Psoas muscle (tissue), 8 donors: Measurements from ENCODE around the gene FOXP1. TPM values are rescaled to one million over a fixed set of nuclear protein-coding genes. Genes with fewer than 3 reads are reported as not detected.

ENCODE experiments used
- ATAC-seq, 4 donors: fragments of 200-7000 bp; cut with Tn5 transposase; one replicate each; pipeline ENCODE4 v1.9.1; 2020; ENCODE audit warnings: moderate library complexity in 3 of 4, mild to moderate bottlenecking in 2 of 4
- DNase-seq, 2 donors: peaks; one replicate each; pipeline ENCODE4 v3.0.0-alpha.2; 2020
- H3K27ac ChIP-seq: fragments of 200-600 bp; one replicate; pipeline ENCODE4 v1.8.0; 2022
- H3K27me3 ChIP-seq, 3 donors: fragments of 200-600 bp in 1 of 3; one replicate each; pipeline versions ENCODE4 v1.6.1 to v1.8.0; 2013 to 2022; ENCODE audit warnings: low read length in 2 of 3, mild to moderate bottlenecking in 2 of 3, moderate library complexity in 1 of 3; ENCODE audit not compliant: insufficient read depth in 3 of 3
- H3K36me3 ChIP-seq, 2 donors: fragments of 200-600 bp in 1 of 2; one replicate each; pipeline versions ENCODE4 v1.6.1 to v1.8.0; 2013 to 2022; ENCODE audit warnings: low read depth in 1 of 2, mild to moderate bottlenecking in 1 of 2, moderate library complexity in 1 of 2; ENCODE audit not compliant: insufficient read depth in 1 of 2
- H3K4me1 ChIP-seq: fragments of 200-600 bp; one replicate; pipeline ENCODE4 v1.8.0; 2022
- H3K4me3 ChIP-seq: fragments of 200-600 bp; one replicate; pipeline ENCODE4 v1.8.0; 2022; ENCODE audit warnings: mild to moderate bottlenecking
- H3K9me3 ChIP-seq: fragments of 200-600 bp; one replicate; pipeline ENCODE4 v1.8.0; 2022
- WGBS, 3 donors: extraction: QIAGEN DNeasy Blood & Tissue Kit; methylation state at CpG; one replicate each; pipeline versions ENCODE4 v1.1.6 to v1.1.7; 2013; 5-methylcytosine and 5-hydroxymethylcytosine counted together
- intact Hi-C, 2 donors: fragments of 100-400 bp; cut with DNase I; formaldehyde crosslinking; loops; one replicate each; pipeline versions ENCODE4 v1.11.0 to v1.14.2; 2022
- polyA plus RNA-seq, 3 donors: library from polyadenylated mRNA; stranded (reverse); fragments of 200-250 nt; gene quantifications; one replicate each; pipeline ENCODE4 v1.2.3, GENCODE V29; 2013
- total RNA-seq, 4 donors: library from RNA; stranded (reverse); fragmentation: NEBNext Ultra II Directional in 2 of 4; extraction: Animal tissue kit (Norgen Biotek cat#: 25700) in 2 of 4; gene quantifications; one replicate each; pipeline versions ENCODE4 v1.2.1 to v1.2.4, GENCODE V29; 2021 to 2023
- TF ChIP-seq, protein P1 (sequence below): fragments of 200-600 bp; IDR thresholded peaks from one replicate; pipeline ENCODE4 v1.8.0; 2022; ENCODE audit warnings: antibody characterized with exemption
- donor health status: healthy with polysubstance abuse.
- donor health status: DM: no; HTN: no; CAD: no; lungs with moderate emphysema.
- donor health status: Bipolar disorder and iron deficiency.
- donor health status: healthy.
- donor health status: DM: yes; HTN: yes; CAD: no.
- donor health status: DM: no; HTN: no; CAD: no.
- donor health status: DM: no; HTN: no; CAD: no.
- donor health status: DM: yes; HTN: yes; CAD: no.

Gene FOXP1
- total and polyA plus RNA-seq, 7 donors, result 2.6 to 26.4 (median 15.4) TPM

DNA sequence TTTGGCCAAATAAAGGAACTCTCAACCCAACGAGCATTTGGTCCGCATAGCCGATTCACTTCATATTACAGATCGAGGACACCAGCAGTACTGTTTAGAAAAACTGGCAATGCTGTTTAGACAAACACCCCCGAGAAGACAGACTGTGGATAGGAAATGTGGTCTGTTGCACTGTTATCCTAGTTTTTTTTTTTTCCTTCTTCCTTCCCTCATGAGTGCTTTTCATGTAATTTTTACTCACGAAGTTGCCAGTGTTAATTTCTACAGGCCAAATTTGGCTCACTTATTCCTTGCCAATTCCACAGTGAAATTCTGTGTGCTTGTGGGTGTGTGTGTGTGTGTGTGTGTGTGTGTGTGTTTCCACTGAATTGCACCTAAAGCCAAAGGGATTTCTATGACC, 165.7 kb downstream of the FOXP1 start:
- Histone ChIP-seq H3K4me1 (no peaks in the 10 kb centered on the region), H3K27me3 (no peaks in the 10 kb centered on the region), H3K9me3 (no peaks in the 10 kb centered on the region), H3K36me3 (no peaks in the 10 kb centered on the region), H3K4me3 (no peak overlapping the region), H3K27ac (no peak overlapping the region)
- WGBS, 3 donors, result 56 to 70% (median 57%) methylated on average over 6 of the region's 6 CpGs
- no peak for ATAC-seq
- DNase-seq, result no peak
- TF ChIP-seq, protein P1, sequence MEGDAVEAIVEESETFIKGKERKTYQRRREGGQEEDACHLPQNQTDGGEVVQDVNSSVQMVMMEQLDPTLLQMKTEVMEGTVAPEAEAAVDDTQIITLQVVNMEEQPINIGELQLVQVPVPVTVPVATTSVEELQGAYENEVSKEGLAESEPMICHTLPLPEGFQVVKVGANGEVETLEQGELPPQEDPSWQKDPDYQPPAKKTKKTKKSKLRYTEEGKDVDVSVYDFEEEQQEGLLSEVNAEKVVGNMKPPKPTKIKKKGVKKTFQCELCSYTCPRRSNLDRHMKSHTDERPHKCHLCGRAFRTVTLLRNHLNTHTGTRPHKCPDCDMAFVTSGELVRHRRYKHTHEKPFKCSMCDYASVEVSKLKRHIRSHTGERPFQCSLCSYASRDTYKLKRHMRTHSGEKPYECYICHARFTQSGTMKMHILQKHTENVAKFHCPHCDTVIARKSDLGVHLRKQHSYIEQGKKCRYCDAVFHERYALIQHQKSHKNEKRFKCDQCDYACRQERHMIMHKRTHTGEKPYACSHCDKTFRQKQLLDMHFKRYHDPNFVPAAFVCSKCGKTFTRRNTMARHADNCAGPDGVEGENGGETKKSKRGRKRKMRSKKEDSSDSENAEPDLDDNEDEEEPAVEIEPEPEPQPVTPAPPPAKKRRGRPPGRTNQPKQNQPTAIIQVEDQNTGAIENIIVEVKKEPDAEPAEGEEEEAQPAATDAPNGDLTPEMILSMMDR, result no peak
- intact Hi-C loops, result no loop called here

DNA sequence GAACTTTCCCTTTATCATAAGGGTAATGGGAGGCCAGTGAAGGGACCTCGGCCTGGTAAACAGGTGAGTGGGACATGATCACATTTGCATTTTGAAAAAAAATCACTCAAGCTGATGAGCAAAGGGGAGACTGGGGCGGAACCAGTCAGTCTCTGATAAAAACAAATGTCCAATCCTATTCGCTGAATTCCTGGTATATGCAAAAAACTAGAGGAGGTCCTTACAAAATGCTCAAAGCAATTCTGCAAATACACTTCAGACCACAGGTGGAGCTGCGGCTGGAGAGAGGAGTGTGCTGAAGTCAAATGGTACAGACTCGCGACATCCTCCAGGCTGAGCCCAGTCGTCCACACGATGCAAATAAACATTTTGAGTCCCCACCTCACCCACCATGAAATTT, 166.7 kb downstream of the FOXP1 start:
- 90 to 92% (median 90%) methylated on average over 8 of the region's 8 CpGs for WGBS, 3 donors
- ATAC-seq (no peak), DNase-seq (no peak)
- intact Hi-C loops, result no loop called here
- H3K4me3 ChIP-seq, result no peak overlapping the region
- no peaks in the 10 kb centered on the region for H3K27me3 ChIP-seq
- TF ChIP-seq, protein P1, result no peak
- H3K27ac ChIP-seq, result no peak overlapping the region
- no peaks in the 10 kb centered on the region for H3K4me1 ChIP-seq
- H3K9me3 ChIP-seq, result no peaks in the 10 kb centered on the region
- no peaks in the 10 kb centered on the region for H3K36me3 ChIP-seq

DNA sequence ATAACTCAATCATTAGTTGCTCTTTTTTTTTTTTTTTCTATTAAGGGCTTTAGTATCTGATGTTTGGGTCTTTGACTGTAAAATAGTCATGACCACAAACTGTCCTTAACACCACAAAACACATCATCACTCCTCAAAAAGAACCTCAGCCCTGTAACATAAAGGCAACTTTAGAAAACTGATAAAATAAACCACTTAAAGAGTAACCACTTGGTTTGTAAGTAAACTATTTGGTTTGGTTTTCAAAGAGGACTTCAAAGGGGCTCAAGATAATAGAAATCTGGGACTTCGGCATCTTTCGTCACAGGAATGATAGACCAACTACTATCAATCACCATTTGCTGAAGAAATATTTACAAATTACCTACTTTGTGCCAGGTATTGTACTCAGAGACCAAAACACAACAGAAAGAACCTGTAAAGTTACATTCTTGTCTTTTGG, 167.8 kb downstream of the FOXP1 start:
- Histone ChIP-seq H3K27me3 (no peaks in the 10 kb centered on the region), H3K9me3 (no peaks in the 10 kb centered on the region), H3K4me1 (no peaks in the 10 kb centered on the region), H3K27ac (no peak overlapping the region), H3K4me3 (no peak overlapping the region), H3K36me3 (no peaks in the 10 kb centered on the region)
- WGBS, 3 donors, result 90 to 96% (median 95%) methylated on average over 2 of the region's 2 CpGs
- DNase-seq (no peak), ATAC-seq (no peak)
- intact Hi-C loops, result no loop called here
- TF ChIP-seq, protein P1, result no peak

DNA sequence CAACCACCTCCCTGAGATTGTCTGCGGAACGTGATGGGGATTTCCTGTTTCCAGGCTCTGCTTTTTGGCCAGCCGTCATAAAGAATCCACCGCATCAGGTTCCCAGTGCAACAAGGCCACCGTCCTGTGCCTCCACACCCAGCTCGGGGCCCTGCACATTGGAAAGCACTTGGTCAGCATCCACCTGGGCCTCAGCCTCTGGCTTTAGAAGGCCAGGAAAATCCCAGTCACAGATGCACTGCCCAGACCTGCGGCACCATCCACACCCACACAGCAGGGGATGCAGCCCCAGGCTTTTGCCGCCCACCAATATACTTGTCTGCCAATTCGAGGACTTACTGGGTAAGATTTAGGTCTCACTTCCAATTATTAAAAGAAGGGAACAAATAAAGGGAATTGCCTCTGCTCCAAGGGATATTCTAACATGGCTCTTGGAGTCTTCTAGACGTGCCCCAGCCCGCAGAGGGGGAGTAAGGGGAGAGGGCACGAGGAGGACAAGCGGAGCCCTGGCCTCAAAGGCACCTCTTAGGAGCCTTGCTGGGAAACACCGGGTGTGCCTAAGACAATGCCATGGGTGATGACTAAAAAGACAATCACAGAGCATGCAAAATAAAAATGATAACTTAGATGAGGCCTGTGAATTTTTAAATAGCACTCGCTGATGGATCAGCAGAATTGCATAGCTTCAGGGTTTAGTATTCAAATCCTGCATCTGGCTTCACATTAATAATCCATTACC, 169.2 kb downstream of the FOXP1 start:
- intact Hi-C loops, result no loop called here
- H3K4me3 ChIP-seq, result no peak overlapping the region
- no peaks in the 10 kb centered on the region for H3K27me3 ChIP-seq
- H3K4me1 ChIP-seq, result no peaks in the 10 kb centered on the region
- H3K27ac ChIP-seq, result no peak overlapping the region
- DNase-seq (no peak), ATAC-seq (no peak)
- TF ChIP-seq, protein P1, result no peak
- H3K36me3 ChIP-seq, result no peaks in the 10 kb centered on the region
- H3K9me3 ChIP-seq, result no peaks in the 10 kb centered on the region
- WGBS, 3 donors, result 74 to 77% (median 75%) methylated on average over 15 of the region's 15 CpGs

DNA sequence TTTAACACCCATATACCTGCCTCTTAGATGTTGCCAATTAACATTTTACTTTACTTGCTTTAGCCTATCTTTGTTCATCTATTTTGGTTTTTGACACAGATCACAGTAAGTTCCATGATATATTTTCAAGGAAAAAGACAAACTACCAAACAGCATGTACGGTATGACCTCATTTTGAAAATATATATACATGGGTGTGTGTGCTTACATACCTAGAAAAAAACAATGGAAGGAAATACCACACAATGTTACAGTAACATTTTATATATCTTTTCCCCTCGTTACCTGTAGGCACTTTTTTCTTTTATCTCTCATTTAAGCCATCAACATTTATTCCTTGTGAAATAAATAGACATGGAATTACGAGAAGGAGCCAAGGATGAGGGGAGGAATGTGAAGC, 170.0 kb downstream of the FOXP1 start:
- Histone ChIP-seq H3K27ac (no peak overlapping the region), H3K4me3 (no peak overlapping the region), H3K4me1 (no peaks in the 10 kb centered on the region), H3K36me3 (no peaks in the 10 kb centered on the region), H3K9me3 (no peaks in the 10 kb centered on the region), H3K27me3 (no peaks in the 10 kb centered on the region)
- intact Hi-C loops, result no loop called here
- DNase-seq (no peak), ATAC-seq (no peak)
- TF ChIP-seq, protein P1, result no peak
- 57 to 69% (median 57%) methylated on average over 3 of the region's 3 CpGs for WGBS, 3 donors
